Caki2 (cell line): Measurements from ENCODE around the gene FAAH. TPM values are rescaled to one million over a fixed set of nuclear protein-coding genes. Genes with fewer than 3 reads are reported as not detected.

Experiments used
- DNase-seq: peaks from one replicate; pipeline ENCODE4 v3.0.0-alpha.2; 2015; ENCODE audit warnings: low read depth
- in situ Hi-C: cut with HindIII; loops from 2 replicates; pipeline ENCODE4 v1.10.0; 2016; ENCODE audit warnings: low sequenced_read_pairs, low pct_unique_long_range_greater_than_20kb, mixed read lengths
- total RNA-seq: library from RNA; depleted of rRNA; stranded (reverse); fragments of >200 nt; shearing (Covaris generic); gene quantifications from 2 replicates; pipeline ENCODE4 v1.2.3, GENCODE V29; 2014; ENCODE audit warnings: low replicate concordance

Gene FAAH
- total RNA-seq, 1 experiment from 2014 or later: 22.5 TPM

- DNase-seq: peak; percentile 61
- in situ Hi-C loops: no loop called here
Measured at GRCh38 chr1:46442317-46443161, 48.4 kb downstream of the FAAH start.

- in situ Hi-C loops: no loop called here
- no peak for DNase-seq
Measured at GRCh38 chr1:46444466-46444865, 50.3 kb downstream of the FAAH start.

- DNase-seq: no peak
- in situ Hi-C loops: no loop called here
Measured at GRCh38 chr1:46445773-46446256, 51.7 kb downstream of the FAAH start.

GRCh38 chr1:46446646-46447498 is 52.8 kb downstream of the FAAH start:
- DNase-seq: peak; percentile 51
- in situ Hi-C loops: no loop called here

GRCh38 chr1:46447499-46448108 is 53.5 kb downstream of the FAAH start:
- in situ Hi-C loops: no loop called here
- DNase-seq: no peak

GRCh38 chr1:46448109-46448911 is 54.2 kb downstream of the FAAH start:
- in situ Hi-C loops: no loop called here
- DNase-seq: no peak

GRCh38 chr1:46449223-46450159 is 55.4 kb downstream of the FAAH start:
- no peak for DNase-seq
- in situ Hi-C loops: no loop called here

- in situ Hi-C loops: no loop called here
- DNase-seq: no peak
Measured at GRCh38 chr1:46450160-46450517, 56.0 kb downstream of the FAAH start.

- in situ Hi-C loops: no loop called here
- no peak for DNase-seq
Measured at GRCh38 chr1:46451948-46452930, 58.1 kb downstream of the FAAH start.

GRCh38 chr1:46452931-46453325 is 58.8 kb downstream of the FAAH start:
- in situ Hi-C loops: no loop called here
- no peak for DNase-seq

GRCh38 chr1:46453449-46453848 is 59.3 kb downstream of the FAAH start:
- in situ Hi-C loops: no loop called here
- no peak for DNase-seq

GRCh38 chr1:46455951-46456350 is 61.8 kb downstream of the FAAH start:
- DNase-seq: no peak
- in situ Hi-C loops: no loop called here

GRCh38 chr1:46456411-46456963 is 62.4 kb downstream of the FAAH start:
- no peak for DNase-seq
- in situ Hi-C loops: no loop called here

- in situ Hi-C loops: no loop called here
- DNase-seq: no peak
Measured at GRCh38 chr1:46457178-46457577, 63.1 kb downstream of the FAAH start.

- no peak for DNase-seq
- in situ Hi-C loops: no loop called here
Measured at GRCh38 chr1:46458190-46458589, 64.1 kb downstream of the FAAH start.

- in situ Hi-C loops: no loop called here
- no peak for DNase-seq
Measured at GRCh38 chr1:46458846-46459245, 64.7 kb downstream of the FAAH start.
